ENCODE data around the gene LAMB2.

Gene LAMB2

DNA sequence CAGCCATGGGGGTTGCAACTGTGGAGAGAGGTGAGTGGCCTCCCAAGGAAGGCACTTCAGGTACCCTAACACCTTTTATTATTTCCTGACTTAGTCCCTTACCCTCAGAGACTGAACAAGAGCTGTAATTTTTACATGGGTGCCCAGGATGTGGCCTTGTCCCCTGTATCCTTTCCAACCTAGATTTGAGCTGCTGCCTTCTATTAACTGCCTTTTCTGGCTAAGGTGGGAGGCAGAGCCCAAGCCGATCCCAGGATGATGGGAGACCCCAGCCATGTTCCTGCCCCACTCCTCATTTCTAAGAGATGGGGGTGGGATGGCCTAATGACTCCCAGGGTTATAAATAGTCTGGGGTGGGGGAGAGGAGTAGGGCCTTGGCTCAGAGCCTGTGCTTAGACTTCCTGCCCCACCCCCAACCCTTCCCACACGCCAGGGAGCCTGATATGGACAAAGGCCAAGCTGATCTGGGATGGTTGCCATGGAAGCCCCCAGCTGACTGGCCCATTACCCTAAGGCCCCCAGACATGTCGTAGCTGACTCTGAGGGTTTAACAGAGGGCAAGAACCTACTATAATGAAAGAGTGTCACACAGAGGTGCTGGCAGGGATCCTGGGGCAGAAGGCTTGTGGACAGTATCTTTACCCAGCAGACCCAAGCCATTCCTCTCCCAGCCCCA lies 40.4 kb upstream of the LAMB2 start:
- TF ChIP-seq, protein P1, sequence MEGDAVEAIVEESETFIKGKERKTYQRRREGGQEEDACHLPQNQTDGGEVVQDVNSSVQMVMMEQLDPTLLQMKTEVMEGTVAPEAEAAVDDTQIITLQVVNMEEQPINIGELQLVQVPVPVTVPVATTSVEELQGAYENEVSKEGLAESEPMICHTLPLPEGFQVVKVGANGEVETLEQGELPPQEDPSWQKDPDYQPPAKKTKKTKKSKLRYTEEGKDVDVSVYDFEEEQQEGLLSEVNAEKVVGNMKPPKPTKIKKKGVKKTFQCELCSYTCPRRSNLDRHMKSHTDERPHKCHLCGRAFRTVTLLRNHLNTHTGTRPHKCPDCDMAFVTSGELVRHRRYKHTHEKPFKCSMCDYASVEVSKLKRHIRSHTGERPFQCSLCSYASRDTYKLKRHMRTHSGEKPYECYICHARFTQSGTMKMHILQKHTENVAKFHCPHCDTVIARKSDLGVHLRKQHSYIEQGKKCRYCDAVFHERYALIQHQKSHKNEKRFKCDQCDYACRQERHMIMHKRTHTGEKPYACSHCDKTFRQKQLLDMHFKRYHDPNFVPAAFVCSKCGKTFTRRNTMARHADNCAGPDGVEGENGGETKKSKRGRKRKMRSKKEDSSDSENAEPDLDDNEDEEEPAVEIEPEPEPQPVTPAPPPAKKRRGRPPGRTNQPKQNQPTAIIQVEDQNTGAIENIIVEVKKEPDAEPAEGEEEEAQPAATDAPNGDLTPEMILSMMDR (conservative IDR thresholded peaks at IDR 0.05; ENCODE audit: low read length) = no peak
- no peak for TF ChIP-seq EZH2phosphoT487 (IDR thresholded peaks at IDR 0.05; ENCODE audit: borderline replicate concordance)
- H3K4me3 ChIP-seq (ENCODE audit: low read length, poor library complexity, severe bottlenecking) = no peak overlapping the region

DNA sequence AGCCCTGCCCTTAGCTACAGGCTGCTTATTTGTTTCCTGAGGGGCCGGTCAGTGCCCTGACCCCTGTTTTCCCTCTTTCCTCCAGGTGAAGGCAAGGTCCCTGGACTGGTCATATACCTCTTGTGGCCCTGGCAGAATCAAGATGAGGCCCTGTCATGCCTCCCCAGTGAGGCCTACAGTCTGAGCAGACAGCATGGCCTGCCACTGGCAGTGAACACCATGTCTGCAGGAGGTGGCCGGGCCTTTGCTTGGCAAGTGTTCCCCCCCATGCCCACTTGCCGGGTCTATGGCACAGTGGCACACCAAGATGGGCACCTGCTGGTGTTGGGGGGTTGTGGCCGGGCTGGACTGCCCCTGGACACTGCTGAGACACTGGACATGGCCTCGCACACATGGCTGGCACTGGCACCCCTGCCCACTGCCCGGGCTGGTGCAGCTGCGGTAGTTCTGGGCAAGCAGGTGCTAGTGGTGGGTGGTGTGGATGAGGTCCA lies 39.7 kb upstream of the LAMB2 start:
- no peak overlapping the region for H3K4me3 ChIP-seq (ENCODE audit: low read length, poor library complexity, severe bottlenecking)
- H3K36me3 ChIP-seq (ENCODE audit: insufficient read depth, low read length) = no peaks in the 10 kb centered on the region
- H2AFZ ChIP-seq (ENCODE audit: low read length) = no peak overlapping the region
- peaks cover 12% of the 10 kb centered on the region for H3K4me1 ChIP-seq (ENCODE audit: insufficient read depth, low read length, poor library complexity, severe bottlenecking)
- H3F3A ChIP-seq (ENCODE audit: low read depth) = no peaks in the 10 kb centered on the region
- no peak overlapping the region for H3K4me2 ChIP-seq (ENCODE audit: low read depth, low read length, poor library complexity, severe bottlenecking)
- H3K27me3 ChIP-seq (ENCODE audit: insufficient read depth, low read length, poor library complexity, severe bottlenecking) = peaks cover 36% of the 10 kb centered on the region
- H3K9me2 ChIP-seq (replicated peaks; ENCODE audit: low read depth, low read length) = no peaks in the 10 kb centered on the region
- no peak overlapping the region for H3K9ac ChIP-seq (ENCODE audit: low read depth, low read length, poor library complexity, severe bottlenecking)
- no peak for TF ChIP-seq EZH2phosphoT487 (IDR thresholded peaks at IDR 0.05; ENCODE audit: borderline replicate concordance)
- TF ChIP-seq, protein P1 (conservative IDR thresholded peaks at IDR 0.05; ENCODE audit: low read length) = no peak
- no peaks in the 10 kb centered on the region for H3K9me3 ChIP-seq (ENCODE audit: insufficient read depth, low read depth, low read length)
- H4K20me1 ChIP-seq (ENCODE audit: insufficient read depth, low read length, poor library complexity, severe bottlenecking) = no peaks in the 10 kb centered on the region
- H3K79me2 ChIP-seq (ENCODE audit: insufficient read depth, low read length) = no peaks in the 10 kb centered on the region

More for the DNA sequence above, 40.4 kb upstream of the LAMB2 start:
- Histone ChIP-seq H3K9me3 (ENCODE audit: insufficient read depth, low read depth, low read length) (no peaks in the 10 kb centered on the region), H4K20me1 (ENCODE audit: insufficient read depth, low read length, poor library complexity, severe bottlenecking) (no peaks in the 10 kb centered on the region), H3K4me1 (ENCODE audit: insufficient read depth, low read length, poor library complexity, severe bottlenecking) (peaks cover 12% of the 10 kb centered on the region), H3K79me2 (ENCODE audit: insufficient read depth, low read length) (no peaks in the 10 kb centered on the region), H3K27me3 (ENCODE audit: insufficient read depth, low read length, poor library complexity, severe bottlenecking) (peaks cover 36% of the 10 kb centered on the region), H3K9me2 (replicated peaks; ENCODE audit: low read depth, low read length) (no peaks in the 10 kb centered on the region), H3K36me3 (ENCODE audit: insufficient read depth, low read length) (no peaks in the 10 kb centered on the region), H3K4me2 (ENCODE audit: low read depth, low read length, poor library complexity, severe bottlenecking) (no peak overlapping the region), H3K9ac (ENCODE audit: low read depth, low read length, poor library complexity, severe bottlenecking) (no peak overlapping the region), H2AFZ (ENCODE audit: low read length) (no peak overlapping the region), H3F3A (ENCODE audit: low read depth) (no peaks in the 10 kb centered on the region)

DNA sequence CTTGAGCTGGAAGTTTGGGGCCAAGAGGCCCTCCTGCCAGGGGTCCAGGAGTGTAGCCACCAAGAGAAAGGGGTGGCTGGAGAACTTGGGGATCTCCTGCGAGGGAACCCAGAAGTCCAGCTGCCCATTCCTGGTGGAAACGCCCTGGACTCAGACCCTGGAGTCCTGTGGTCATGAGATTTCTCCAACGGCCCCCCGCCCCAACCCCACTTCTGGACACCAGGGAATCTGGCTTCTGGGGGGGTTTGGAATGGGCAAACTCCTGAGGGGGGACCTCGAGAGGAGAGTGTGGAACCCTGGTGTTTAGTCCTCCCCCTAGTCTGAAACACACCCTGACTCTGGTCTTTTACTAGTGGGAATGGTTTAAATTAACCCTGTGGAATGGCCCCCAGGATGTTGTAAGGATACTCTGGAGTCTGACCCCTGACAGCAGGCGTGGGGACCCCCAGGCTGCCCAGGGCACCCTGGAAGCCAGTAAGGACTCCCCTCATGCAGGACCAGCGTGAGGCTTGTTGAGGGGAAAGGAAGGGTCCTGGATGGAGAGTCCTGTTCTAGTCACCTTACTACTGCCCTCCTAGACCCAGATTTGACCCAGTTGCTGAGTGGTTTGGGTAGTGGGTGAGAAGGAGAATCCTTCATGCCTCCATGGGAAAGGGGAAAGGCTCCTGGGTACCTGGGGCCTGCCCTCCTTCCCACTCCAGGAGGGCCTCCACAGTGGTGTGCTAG lies 39.1 kb upstream of the LAMB2 start:
- no peak overlapping the region for H3K4me2 ChIP-seq (ENCODE audit: low read depth, low read length, poor library complexity, severe bottlenecking)
- no peaks in the 10 kb centered on the region for H4K20me1 ChIP-seq (ENCODE audit: insufficient read depth, low read length, poor library complexity, severe bottlenecking)
- peaks cover 12% of the 10 kb centered on the region for H3K4me1 ChIP-seq (ENCODE audit: insufficient read depth, low read length, poor library complexity, severe bottlenecking)
- H2AFZ ChIP-seq (ENCODE audit: low read length) = no peak overlapping the region
- no peaks in the 10 kb centered on the region for H3K79me2 ChIP-seq (ENCODE audit: insufficient read depth, low read length)
- no peak for TF ChIP-seq EZH2phosphoT487 (IDR thresholded peaks at IDR 0.05; ENCODE audit: borderline replicate concordance)
- no peaks in the 10 kb centered on the region for H3K36me3 ChIP-seq (ENCODE audit: insufficient read depth, low read length)
- H3K4me3 ChIP-seq (ENCODE audit: low read length, poor library complexity, severe bottlenecking) = no peak overlapping the region
- H3K27me3 ChIP-seq (ENCODE audit: insufficient read depth, low read length, poor library complexity, severe bottlenecking) = peaks cover 41% of the 10 kb centered on the region
- no peaks in the 10 kb centered on the region for H3K9me2 ChIP-seq (replicated peaks; ENCODE audit: low read depth, low read length)
- H3F3A ChIP-seq (ENCODE audit: low read depth) = no peaks in the 10 kb centered on the region
- H3K9me3 ChIP-seq (ENCODE audit: insufficient read depth, low read depth, low read length) = no peaks in the 10 kb centered on the region
- no peak overlapping the region for H3K9ac ChIP-seq (ENCODE audit: low read depth, low read length, poor library complexity, severe bottlenecking)
